Muscle of back (tissue), 11 donors: Measurements from ENCODE around the gene WDR73. TPM values are rescaled to one million over a fixed set of nuclear protein-coding genes. Genes with fewer than 3 reads are reported as not detected.
A peak's percentile ranks its signal among the peaks of the same experiment; 100 is the strongest.
"Not testable (repeated sequence)": the region's sequence is repeated elsewhere in the genome, so short reads cannot be mapped to it uniquely, and the experiment has no call there.

Source experiments
- DNase-seq, 3 donors: peaks; one replicate each; pipeline versions ENCODE4 v3.0.0 to v3.0.0-alpha.2; 2013
- polyA plus RNA-seq, 10 donors: library from polyadenylated mRNA; unstranded; fragments of 120-200 nt; gene quantifications; one replicate each; pipeline ENCODE4 v1.2.1, GENCODE V29; 2013; ENCODE audit not compliant: insufficient read length in 10 of 10

The WDR73 gene
- polyA plus RNA-seq, 10 donors: 12.5 to 26.3 (median 16.1) TPM

- DNase-seq: no peak
Observed at GRCh38 chr15:84658788-84659411, 4.8 kb upstream of the WDR73 start.

DNA sequence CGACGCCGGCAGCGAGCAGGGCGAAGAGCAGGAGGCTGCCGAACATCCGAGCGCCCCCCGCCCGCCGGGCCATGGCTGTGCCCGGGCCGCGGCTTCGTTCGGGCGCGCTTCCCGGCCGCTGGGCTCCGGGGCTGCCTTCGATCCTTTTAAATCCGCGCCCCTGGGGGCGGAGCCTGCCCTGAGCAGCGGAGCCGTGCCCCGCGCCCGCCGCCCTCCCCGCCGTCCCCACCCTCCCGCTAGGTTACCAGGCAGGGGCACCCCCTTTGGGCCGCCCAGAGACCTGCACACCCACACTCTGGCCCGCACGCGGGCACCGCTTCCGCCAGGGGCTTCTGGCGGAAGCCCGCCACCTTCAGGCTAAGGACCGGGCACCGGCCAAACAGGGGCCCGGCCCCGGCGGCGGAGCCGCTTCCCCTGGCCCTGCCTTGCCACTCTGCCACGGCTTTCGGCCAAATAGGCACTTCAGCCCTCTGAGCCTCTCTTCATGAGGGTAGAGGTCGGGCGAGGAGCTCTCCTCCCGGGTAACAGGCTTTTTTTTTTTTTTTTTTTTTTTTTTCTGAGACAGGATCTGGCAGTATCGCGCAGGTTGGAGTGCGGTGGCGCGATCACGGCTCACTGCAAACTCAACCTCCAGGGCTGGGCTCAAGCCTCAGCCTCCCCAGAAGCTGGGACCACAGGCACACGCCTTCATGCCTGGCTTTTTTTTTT, 4.2 kb upstream of the WDR73 start, which contains the start of gene NMB:
NMB (minus strand) TSS at position 120 of the 708 bp plus-strand sequence; CDS start at position 73, 47 bp downstream.
- DNase-seq: peak; percentile 63 to 85 (median 74)

DNA sequence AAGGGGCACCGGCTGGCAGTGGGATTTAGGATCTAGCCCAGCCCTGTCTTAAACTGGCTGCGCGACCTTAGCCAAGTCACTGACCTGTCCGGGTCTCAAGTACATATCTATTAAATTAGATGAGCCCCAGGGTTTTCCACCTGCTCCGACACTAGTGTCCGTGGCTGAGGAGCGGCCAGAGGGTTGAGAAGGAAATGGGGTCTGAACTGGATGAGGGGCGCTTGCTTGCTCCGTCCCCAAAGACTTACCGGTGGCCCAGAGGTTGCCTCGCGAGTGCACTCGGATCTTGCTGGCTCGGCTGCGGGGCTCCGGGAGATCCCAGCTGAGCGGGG, 3.6 kb upstream of the WDR73 start:
- no peak for DNase-seq

DNA sequence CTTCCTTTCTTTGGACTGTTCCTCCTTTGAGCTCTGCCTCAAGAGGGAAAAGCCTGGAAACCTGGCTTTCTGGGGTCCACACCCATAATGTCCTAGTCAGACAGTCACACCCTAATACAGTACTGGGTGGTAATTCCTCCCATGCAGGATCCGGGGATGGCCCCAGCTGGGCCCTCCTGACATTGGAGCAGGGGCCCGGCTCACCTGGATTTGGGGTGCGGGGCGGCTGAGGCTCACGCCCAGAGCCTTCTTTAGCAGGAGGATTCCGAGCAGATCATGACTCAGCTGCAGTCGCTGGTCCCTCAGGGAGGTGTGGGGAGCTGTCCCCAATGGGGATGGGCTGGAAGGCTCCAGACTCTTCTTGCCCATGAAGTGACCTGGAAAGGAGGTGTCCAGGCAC, 2.9 kb upstream of the WDR73 start:
- no peak for DNase-seq

DNA sequence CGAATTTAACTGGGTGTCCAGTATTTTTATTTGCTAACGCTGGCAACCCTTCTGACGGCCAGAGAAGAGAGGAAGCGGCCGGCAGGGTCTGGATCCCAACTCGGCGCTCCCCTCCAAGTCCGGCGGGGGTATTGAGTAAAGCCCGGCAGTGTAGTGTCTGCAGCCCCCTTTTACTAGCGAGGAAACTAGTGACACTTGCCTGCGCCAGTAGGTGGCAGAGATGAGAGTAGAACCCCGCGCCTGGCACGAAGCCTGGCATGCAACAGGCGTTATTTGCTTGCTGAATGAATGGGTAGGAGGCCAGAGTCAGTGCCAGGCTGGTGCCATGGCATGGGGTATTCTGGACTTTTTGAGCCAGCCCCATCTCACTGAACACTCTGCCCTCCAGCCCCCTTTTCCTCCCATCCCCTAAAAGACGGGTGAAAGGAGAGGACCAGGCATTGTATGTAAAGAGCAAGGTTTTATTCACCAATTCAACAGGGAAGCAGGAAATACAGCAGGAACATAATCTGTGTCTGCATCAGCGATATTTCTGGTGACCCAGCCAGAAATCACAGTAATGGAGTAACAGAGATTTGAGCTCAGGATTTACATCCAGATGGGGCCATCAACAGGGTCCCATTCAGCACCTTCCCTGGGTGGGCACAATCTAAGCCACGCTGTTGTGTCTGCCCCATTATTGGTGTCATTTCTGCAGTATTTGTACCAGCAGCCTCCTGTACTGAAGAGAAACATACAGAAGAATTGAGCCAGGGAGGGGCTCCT, 788 bp upstream of the WDR73 start:
- DNase-seq: peak; percentile 75 to 85 (median 75)

DNA sequence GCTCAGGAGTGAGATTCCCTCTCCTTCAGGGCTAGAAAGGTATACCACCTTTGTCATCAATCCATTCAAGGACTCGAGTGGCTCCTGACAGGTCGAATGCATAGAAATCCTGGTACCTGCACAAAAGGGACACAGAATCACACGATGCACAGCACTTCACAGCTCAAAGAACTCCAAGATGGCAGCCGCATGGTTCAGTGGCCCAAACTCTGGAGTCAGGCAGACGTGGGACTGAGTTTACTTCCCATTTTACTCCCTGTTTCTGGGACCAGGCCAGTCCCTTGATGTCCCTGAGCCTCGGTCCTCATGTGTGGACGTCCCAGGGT, 536 bp downstream of the WDR73 start:
- no peak for DNase-seq

- no peak for DNase-seq
Observed at GRCh38 chr15:84649706-84650105, 4.4 kb downstream of the WDR73 start.

GRCh38 chr15:84648539-84648938, 5.5 kb downstream of the WDR73 start:
- DNase-seq: no peak

GRCh38 chr15:84647726-84648125, 6.4 kb downstream of the WDR73 start:
- DNase-seq: no peak

GRCh38 chr15:84645997-84646396, 8.1 kb downstream of the WDR73 start:
- DNase-seq: no peak

DNA sequence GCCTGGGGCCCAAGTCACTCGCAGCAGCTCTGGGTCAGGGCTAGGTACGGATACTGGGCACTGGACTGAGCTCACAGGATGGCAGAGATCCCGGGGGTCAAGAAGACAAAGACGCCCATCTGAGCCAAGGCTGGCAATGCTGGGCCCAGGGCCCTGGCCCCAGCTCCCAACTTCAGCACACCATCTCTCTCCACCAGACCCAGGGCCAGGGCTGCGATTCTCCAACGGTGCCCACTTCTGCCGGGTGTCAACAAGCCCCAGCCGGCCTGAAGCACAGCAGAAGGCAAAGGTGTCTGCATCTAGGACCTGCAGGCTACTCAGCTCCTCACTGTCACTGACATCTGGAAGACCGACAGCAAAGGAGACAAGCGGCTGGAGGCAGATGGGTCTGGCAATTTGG, 8.6 kb downstream of the WDR73 start:
- DNase-seq: no peak

- DNase-seq: no peak
Observed at GRCh38 chr15:84643838-84644237, 10.2 kb downstream of the WDR73 start.

DNA sequence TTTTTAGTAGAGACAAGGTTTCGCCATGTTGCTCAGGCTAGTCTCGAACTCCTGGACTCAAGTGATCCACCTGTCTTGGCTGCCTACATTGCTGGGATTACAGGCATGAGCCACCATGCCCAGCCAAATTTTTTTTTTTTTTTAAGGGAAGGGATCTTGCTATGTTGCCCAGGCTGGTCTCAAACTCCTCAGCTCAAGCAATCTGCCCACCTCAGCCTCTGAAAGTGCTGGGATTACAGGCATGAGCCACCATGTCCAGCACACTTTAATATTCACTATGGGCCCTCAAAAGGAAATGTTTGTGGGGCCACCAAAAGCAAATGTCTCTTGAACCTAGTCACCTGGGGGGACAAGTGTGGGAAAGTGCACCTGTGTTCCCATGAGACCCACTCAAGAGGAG, 11.4 kb downstream of the WDR73 start:
- DNase-seq: not testable (repeated sequence)

GRCh38 chr15:84641871-84642270, 12.2 kb downstream of the WDR73 start:
- not testable (repeated sequence) for DNase-seq

DNA sequence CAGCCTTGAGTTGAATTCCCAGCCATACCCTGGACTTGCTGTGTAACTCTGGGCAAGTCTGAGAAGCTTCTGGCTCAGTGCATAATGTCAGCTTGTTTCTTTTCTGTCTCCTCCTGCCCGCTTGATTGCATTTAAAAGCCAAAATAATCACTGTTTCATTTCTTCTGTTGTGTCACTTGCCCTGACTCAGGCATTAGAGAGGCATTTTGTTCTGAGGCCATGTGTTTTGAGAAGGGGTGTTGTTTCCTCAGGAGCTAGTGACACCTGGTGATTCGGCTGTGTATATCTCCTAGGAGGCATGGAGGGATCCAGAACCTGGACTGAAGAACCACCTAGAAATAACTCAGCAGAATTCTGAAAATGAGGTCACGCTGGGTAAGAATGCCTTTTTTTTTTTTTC, 16.0 kb downstream of the WDR73 start:
- DNase-seq: no peak

DNA sequence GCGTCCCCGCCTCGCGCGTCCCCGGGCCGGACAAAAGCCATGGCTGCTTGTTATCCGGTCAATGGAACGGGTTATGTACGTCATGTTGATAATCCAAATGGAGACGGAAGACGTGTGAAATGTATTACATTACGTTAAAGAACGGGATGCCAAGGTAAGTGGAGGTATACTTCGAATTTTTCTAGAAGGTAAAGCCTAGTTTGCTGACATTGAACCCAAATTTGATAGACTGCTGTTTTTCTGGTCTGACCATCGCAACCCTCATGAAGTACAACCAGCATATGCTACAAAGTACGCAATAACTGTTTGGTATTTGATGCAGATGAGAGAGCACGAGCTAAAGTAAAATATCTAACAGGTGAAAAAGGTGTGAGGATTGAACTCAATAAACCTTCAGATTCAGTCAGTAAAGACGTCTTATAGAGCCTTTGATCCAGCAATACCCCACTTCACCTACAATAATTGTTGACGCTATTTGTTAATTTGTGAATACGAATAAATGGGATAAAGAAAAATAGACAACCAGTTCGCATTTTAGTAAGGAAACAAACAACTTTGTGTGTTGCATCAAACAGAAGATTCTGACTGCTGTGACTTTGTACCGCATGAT, 19.8 kb downstream of the WDR73 start:
- no peak for DNase-seq

- DNase-seq: peak; percentile 60 to 95 (median 84)
Observed at GRCh38 chr15:84633311-84634227, 20.5 kb downstream of the WDR73 start.

DNA sequence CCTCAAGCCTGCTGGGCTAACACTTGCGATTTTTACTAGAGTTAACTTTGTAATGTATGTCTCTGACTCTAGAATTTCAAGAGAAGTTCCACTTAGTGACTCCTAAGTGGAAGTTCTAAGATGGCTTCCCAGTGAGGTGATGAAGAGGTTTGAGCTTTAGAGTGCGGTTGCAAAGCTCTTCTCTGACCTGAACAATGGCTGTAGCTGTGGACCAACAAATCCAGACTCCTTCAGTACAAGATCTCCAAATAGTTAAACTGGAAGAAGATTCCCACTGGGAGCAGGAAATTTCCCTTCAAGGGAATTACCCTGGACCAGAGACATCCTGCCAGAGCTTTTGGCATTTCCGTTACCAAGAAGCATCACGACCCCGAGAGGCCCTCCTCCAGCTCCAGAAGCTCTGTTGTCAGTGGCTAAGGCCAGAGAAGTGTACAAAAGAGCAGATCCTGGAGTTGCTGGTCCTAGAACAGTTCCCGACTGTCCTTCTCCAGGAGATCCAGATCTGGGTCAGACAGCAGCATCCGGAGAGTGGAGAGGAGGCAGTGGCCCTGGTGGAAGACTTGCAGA, 22.3 kb downstream of the WDR73 start:
- no peak for DNase-seq

- no peak for DNase-seq
Observed at GRCh38 chr15:84629033-84629432, 25.1 kb downstream of the WDR73 start.

DNA sequence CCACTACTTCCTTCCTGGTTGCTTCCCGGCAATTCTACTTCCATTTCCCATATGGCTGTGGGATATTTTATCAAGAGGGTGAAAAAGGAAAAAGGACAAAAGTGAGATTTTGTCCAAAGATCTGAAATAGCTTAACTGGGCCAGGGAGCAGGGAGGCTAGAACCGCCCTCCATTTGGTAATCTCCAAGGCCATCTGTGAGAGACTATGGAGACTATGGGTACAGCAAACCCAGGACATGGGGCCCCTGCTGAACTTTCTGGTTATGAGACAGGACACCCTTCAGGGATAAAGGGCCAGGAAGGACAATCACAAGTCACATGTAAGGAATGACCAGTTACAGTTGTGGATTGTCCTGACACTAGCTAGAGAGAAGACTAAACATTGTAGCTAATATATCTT, 29.0 kb downstream of the WDR73 start:
- DNase-seq: no peak

- no peak for DNase-seq
Observed at GRCh38 chr15:84624359-84624758, 29.7 kb downstream of the WDR73 start.
